HepG2 (cell line): ENCODE results near the gene FAM124B. TPM values are rescaled to one million over a fixed set of nuclear protein-coding genes. Genes with fewer than 3 reads are reported as not detected.

ENCODE experiments used
- ATAC-seq: fragments of 200-7000 bp; cut with Tn5 transposase; 3 replicates; pipeline ENCODE4 v1.9.1; 2020; ENCODE audit warnings: mild to moderate bottlenecking, moderate library complexity
- BruUV-seq: library from RNA; stranded (reverse); fragments of 400-500 nt; replicated peaks from 2 replicates; lab custom pipeline; 2021; lab: Mats Ljungman, UMichigan
- CTCF ChIA-PET: fragments of 300-600 bp; formaldehyde crosslinking; extraction: SDS; loops from one replicate; lab custom pipeline; 2021; ENCODE audit warnings: low total read pairs, inconsistent platforms, low intra/inter-chr PET ratio; lab: Yijun Ruan, JAX
- POLR2A ChIA-PET: fragments of 350-600 bp; sonication (Branson Sonifier 250); formaldehyde crosslinking; loops from one replicate; lab custom pipeline; 2020; ENCODE audit warnings: antibody characterized with exemption, inconsistent platforms; lab: Yijun Ruan, JAX
- DNase-seq: peaks from one replicate; pipeline ENCODE4 v3.0.0-alpha.2; 2015; ENCODE audit warnings: low spot score
- FAIRE-seq: peaks from 3 replicates; lab custom pipeline; 2011; peaks lifted over from hg19 to GRCh38; lab: Jason Lieb, UNC
- H2AFZ ChIP-seq: one replicate; pipeline ENCODE4 v1.6.1; 2011; ENCODE audit warnings: low read length, inconsistent platforms
- H3K27ac ChIP-seq: fragments of 300-600 bp; 3 replicates; pipeline ENCODE4 v1.8.0; 2011; ENCODE audit warnings: mixed run types, mild to moderate bottlenecking, mixed read lengths, low read length, inconsistent platforms; ENCODE audit not compliant: insufficient read depth; ENCODE audit errors: extremely low read length
- H3K27me3 ChIP-seq, 2 experiments: fragments of 200-600 bp in 1 of 2; 2 replicates in 1 of 2; 3 replicates in 1 of 2; pipeline versions ENCODE4 v1.6.0 to v1.8.0; 2011; ENCODE audit warnings: low read length in 2 of 2, mild to moderate bottlenecking in 2 of 2, moderate library complexity in 2 of 2, inconsistent platforms in 1 of 2; ENCODE audit not compliant: insufficient read depth in 2 of 2, control insufficient read depth in 1 of 2
- H3K36me3 ChIP-seq, 2 experiments: fragments of 200-600 bp in 1 of 2; replicated peaks in 1 of 2; 2 replicates in 1 of 2; 3 replicates in 1 of 2; pipeline versions ENCODE4 v1.5.1 to v1.8.0; 2011; ENCODE audit warnings: low read length in 2 of 2, inconsistent platforms in 1 of 2; ENCODE audit not compliant: insufficient read depth in 2 of 2, control insufficient read depth in 1 of 2
- H3K4me1 ChIP-seq: 2 replicates; pipeline ENCODE4 v1.5.1; 2012; ENCODE audit warnings: low read length, inconsistent platforms; ENCODE audit not compliant: insufficient read depth
- H3K4me2 ChIP-seq: 2 replicates; pipeline ENCODE4 v1.6.0; 2011; ENCODE audit warnings: low read depth, low read length, inconsistent platforms
- H3K4me3 ChIP-seq, 3 experiments: fragments of 200-600 bp in 1 of 3; sonication (generic), shearing (Covaris generic) in 1 of 3; replicated peaks in 1 of 3; 2 replicates each; pipeline ENCODE4 v1.5.1; 2011 to 2016; ENCODE audit warnings: low read length in 3 of 3, inconsistent platforms in 2 of 3, low read depth in 2 of 3, mild to moderate bottlenecking in 2 of 3, control low read depth in 1 of 3, mixed read lengths in 1 of 3; ENCODE audit not compliant: insufficient read depth in 1 of 3
- H3K79me2 ChIP-seq: one replicate; pipeline ENCODE4 v1.6.1; 2011; ENCODE audit warnings: low read length, inconsistent platforms; ENCODE audit not compliant: insufficient read depth
- H3K9ac ChIP-seq: 2 replicates; pipeline ENCODE4 v1.6.0; 2011; ENCODE audit warnings: mild to moderate bottlenecking, low read depth, low read length, inconsistent platforms; ENCODE audit not compliant: insufficient read depth
- H3K9me3 ChIP-seq: 2 replicates; pipeline ENCODE4 v1.5.1; 2012; ENCODE audit warnings: mild to moderate bottlenecking, low read length
- H4K20me1 ChIP-seq: 2 replicates; pipeline ENCODE4 v1.6.0; 2011; ENCODE audit warnings: inconsistent platforms, mild to moderate bottlenecking, low read length, moderate library complexity; ENCODE audit not compliant: insufficient read depth
- ATF7-NPFF ChIP-seq: sonication (generic); formaldehyde crosslinking; IDR thresholded peaks from 2 replicates; pipeline ENCODE4 v1.8.1; 2023; ENCODE audit warnings: mild to moderate bottlenecking, low read depth, missing genetic modification reagents, moderate library complexity
- BCL3 ChIP-seq: sonication (generic); formaldehyde crosslinking; IDR thresholded peaks from 2 replicates; pipeline ENCODE4 v1.5.1; 2020; ENCODE audit warnings: mild to moderate bottlenecking, missing genetic modification reagents, moderate library complexity
- HOXD1 ChIP-seq: sonication (generic); formaldehyde crosslinking; IDR thresholded peaks from 2 replicates; pipeline ENCODE4 v1.5.0; 2020; ENCODE audit warnings: missing genetic modification reagents
- MAFK ChIP-seq, 2 experiments: IDR thresholded peaks in 1 of 2; conservative IDR thresholded peaks in 1 of 2; 2 replicates each; pipeline ENCODE4 v1.6.1; 2011; ENCODE audit warnings: improper control_type of control experiment in 2 of 2, low read length in 2 of 2
- MTF1 ChIP-seq: sonication (generic); formaldehyde crosslinking; IDR thresholded peaks from 2 replicates; pipeline ENCODE4 v1.5.0; 2020; ENCODE audit warnings: missing genetic modification reagents
- MXD3 ChIP-seq: IDR thresholded peaks from 2 replicates; pipeline ENCODE4 v1.6.1; 2016; ENCODE audit warnings: mild to moderate bottlenecking, missing biosample characterization, missing genetic modification reagents
- NKX3-1 ChIP-seq: sonication (generic); formaldehyde crosslinking; IDR thresholded peaks from 2 replicates; pipeline ENCODE4 v1.5.0; 2020; ENCODE audit warnings: missing genetic modification reagents
- PHB2 ChIP-seq: fragments of 450-650 bp; IDR thresholded peaks from 2 replicates; pipeline ENCODE4 v1.6.1; 2018; ENCODE audit not compliant: partially characterized antibody
- PHF21A ChIP-seq: sonication (generic); formaldehyde crosslinking; IDR thresholded peaks from 2 replicates; pipeline ENCODE4 v1.5.0; 2020; ENCODE audit warnings: mild to moderate bottlenecking, missing genetic modification reagents
- SALL2 ChIP-seq: sonication (generic); formaldehyde crosslinking; IDR thresholded peaks from 2 replicates; pipeline ENCODE4 v1.8.1; 2023; ENCODE audit warnings: mild to moderate bottlenecking, missing genetic modification reagents, inconsistent platforms
- SOX5 ChIP-seq: IDR thresholded peaks from 2 replicates; pipeline ENCODE4 v1.6.1; 2016; ENCODE audit warnings: borderline replicate concordance
- XRCC5 ChIP-seq: fragments of 200-400 bp; formaldehyde crosslinking; optimal IDR thresholded peaks from 2 replicates; pipeline ENCODE3; 2017; ENCODE audit warnings: mild to moderate bottlenecking, low read length
- ZNF547 ChIP-seq: sonication (generic); formaldehyde crosslinking; IDR thresholded peaks from 2 replicates; pipeline ENCODE4 v1.5.1; 2020; ENCODE audit warnings: mild to moderate bottlenecking, missing genetic modification reagents
- ZNF556 ChIP-seq: sonication (generic); formaldehyde crosslinking; IDR thresholded peaks from 2 replicates; pipeline ENCODE4 v1.4.0; 2020; ENCODE audit warnings: mild to moderate bottlenecking, missing genetic modification reagents, borderline replicate concordance
- ZNF749 ChIP-seq: sonication (generic); formaldehyde crosslinking; IDR thresholded peaks from 2 replicates; pipeline ENCODE4 v1.8.0; 2022; ENCODE audit warnings: mild to moderate bottlenecking, missing genetic modification reagents, moderate library complexity, borderline replicate concordance
- ZNF839 ChIP-seq: sonication (generic); formaldehyde crosslinking; IDR thresholded peaks from 2 replicates; pipeline ENCODE4 v1.4.0; 2020; ENCODE audit warnings: missing genetic modification reagents, mild to moderate bottlenecking, borderline replicate concordance
- ZNF891 ChIP-seq: sonication (generic); formaldehyde crosslinking; IDR thresholded peaks from 2 replicates; pipeline ENCODE4 v1.5.0; 2020; ENCODE audit warnings: mild to moderate bottlenecking, missing genetic modification reagents
- WGBS: methylation state at CpG from one replicate; pipeline ENCODE4 v1.1.6; 2017; ENCODE audit warnings: low lambda C conversion rate; 5-methylcytosine and 5-hydroxymethylcytosine counted together
- in situ Hi-C: cut with HindIII; loops from 2 replicates; pipeline ENCODE4 v1.10.0; 2017; ENCODE audit warnings: low pct_unique_long_range_greater_than_20kb; ENCODE audit not compliant: extremely low pct_ligation_motif_present
- intact Hi-C: fragments of 100-400 bp; cut with micrococcal nuclease; formaldehyde crosslinking; loops from one replicate; pipeline ENCODE4 v1.10.0; 2022; ENCODE audit not compliant: unreplicated experiment
- polyA plus RNA-seq, 8 experiments: library from polyadenylated mRNA; depleted of rRNA in 3 of 8; stranded (reverse) in 7 of 8; unstranded in 1 of 8; fragments of >200 nt; fragmentation: Illumina TruSeq in 4 of 8; extraction: Trizol in 4 of 8; gene quantifications; 2 replicates each; pipeline versions ENCODE4 v1.2.1 to v1.2.3, GENCODE V29; 2011 to 2016; ENCODE audit warnings: low read depth in 4 of 8, missing spikeins in 1 of 8, mixed read lengths in 1 of 8; ENCODE audit not compliant: insufficient read depth in 1 of 8
- total RNA-seq, 5 experiments: library from RNA; depleted of rRNA; stranded (reverse); fragments of >200 nt; fragmentation: Illumina TruSeq; extraction: Trizol; gene quantifications; 2 replicates each; pipeline ENCODE4 v1.2.3, GENCODE V29; 2016; ENCODE audit warnings: low read depth in 1 of 5

The FAM124B gene
- total and polyA plus RNA-seq, 2 of the 13 experiments (the other 11 are each of a cell fraction or from before 2014, with no cell fraction given): not detected

GRCh38 chr2:224427471-224427870 lies 25.6 kb upstream of the FAM124B start:
- 49% methylated on average over 4 of the region's 4 CpGs for WGBS
- H3K9ac ChIP-seq: no peak overlapping the region
- intact Hi-C loops: no loop called here
- H3K27ac ChIP-seq: no peak overlapping the region
- TF ChIP-seq ZNF839 (no peak), BCL3 (CRISPR knock-in tag) (no peak), MAFK (conservative IDR thresholded peaks at IDR 0.05 in 1 of 2, IDR thresholded peaks at IDR 0.05 in 1 of 2; ENCODE audit: low read length in 2 of 2) (peak; percentile 35 to 47), MXD3 (CRISPR knock-in tag) (no peak)
- POLR2A ChIA-PET: no interaction called here
- H3K4me3 ChIP-seq: no peak overlapping the region
- H3K9me3 ChIP-seq: no peaks in the 10 kb centered on the region
- CTCF ChIA-PET: no interaction called here
- no TSS peak for BruUV-seq
- H2AFZ ChIP-seq: no peak overlapping the region
- no peaks in the 10 kb centered on the region; a peak in 1 of 5 replicates for H3K27me3 ChIP-seq
- H4K20me1 ChIP-seq: no peaks in the 10 kb centered on the region
- no peaks in the 10 kb centered on the region for H3K4me1 ChIP-seq
- FAIRE-seq (no peak), ATAC-seq (no peak), DNase-seq (no peak)
- no peak overlapping the region for H3K4me2 ChIP-seq
- in situ Hi-C loops: no loop called here
- no peaks in the 10 kb centered on the region for H3K79me2 ChIP-seq
- no peaks in the 10 kb centered on the region for H3K36me3 ChIP-seq

- H3K79me2 ChIP-seq: no peaks in the 10 kb centered on the region
- intact Hi-C loops (no loop called here), in situ Hi-C loops (no loop called here)
- no peak overlapping the region for H3K27ac ChIP-seq
- TF ChIP-seq ZNF556: no peak
- TF ChIP-seq XRCC5: no peak
- TF ChIP-seq ZNF891 (CRISPR knock-in tag): no peak
- no peak for TF ChIP-seq ATF7-NPFF (CRISPR knock-in tag)
- no peak for TF ChIP-seq NKX3-1 (CRISPR knock-in tag)
- no peak for TF ChIP-seq ZNF547 (CRISPR knock-in tag)
- TF ChIP-seq MTF1 (CRISPR knock-in tag): no peak
- no peak for TF ChIP-seq ZNF749 (CRISPR knock-in tag)
- no peak for TF ChIP-seq PHB2
- no peak for TF ChIP-seq SALL2 (CRISPR knock-in tag)
- no peak for TF ChIP-seq SOX5 (CRISPR knock-in tag)
- TF ChIP-seq HOXD1: no peak
- TF ChIP-seq PHF21A (CRISPR knock-in tag): no peak
- no peak overlapping the region for H3K4me3 ChIP-seq
- H3K9ac ChIP-seq: no peak overlapping the region
- no peaks in the 10 kb centered on the region for H3K4me1 ChIP-seq
- ChIA-PET POLR2A (no interaction called here), CTCF (no interaction called here)
- ATAC-seq (no peak), DNase-seq (no peak), FAIRE-seq (no peak)
- H3K9me3 ChIP-seq: no peaks in the 10 kb centered on the region
- no peaks in the 10 kb centered on the region for H3K36me3 ChIP-seq
- no TSS peak for BruUV-seq
- WGBS: 24% methylated on average over 3 of the region's 3 CpGs
- no peak overlapping the region for H3K4me2 ChIP-seq
- no peaks in the 10 kb centered on the region for H4K20me1 ChIP-seq
- H3K27me3 ChIP-seq: no peaks in the 10 kb centered on the region
- H2AFZ ChIP-seq: no peak overlapping the region
Measured at GRCh38 chr2:224426656-224427055, 24.7 kb upstream of the FAM124B start.
